Liver (tissue), 9 donors: ENCODE measurements around the gene UTF1. TPM values are rescaled to one million over a fixed set of nuclear protein-coding genes. Genes with fewer than 3 reads are reported as not detected.

ENCODE experiments used
- DNase-seq: peaks from one replicate; pipeline ENCODE4 v3.0.0-alpha.2; 2017; ENCODE audit warnings: low spot score
- H3K27ac ChIP-seq, 2 donors: one replicate each; pipeline ENCODE4 v1.7.0; 2013; ENCODE audit warnings: inconsistent platforms in 2 of 2, low read length in 2 of 2, control low read depth in 1 of 2, low read depth in 1 of 2, mild to moderate bottlenecking in 1 of 2
- H3K27me3 ChIP-seq, 4 donors: one replicate each; pipeline versions ENCODE4 v1.6.1 to v1.7.0; 2013; ENCODE audit warnings: low read length in 3 of 4, inconsistent platforms in 1 of 4, mild to moderate bottlenecking in 1 of 4, moderate library complexity in 1 of 4; ENCODE audit not compliant: control insufficient read depth in 4 of 4, insufficient read depth in 4 of 4
- H3K36me3 ChIP-seq, 4 donors: one replicate each; pipeline versions ENCODE4 v1.6.1 to v1.7.0; 2013; ENCODE audit warnings: low read length in 3 of 4, mild to moderate bottlenecking in 3 of 4, low read depth in 1 of 4, moderate library complexity in 1 of 4; ENCODE audit not compliant: control insufficient read depth in 4 of 4, insufficient read depth in 3 of 4
- H3K4me1 ChIP-seq, 4 donors: one replicate each; pipeline versions ENCODE4 v1.6.1 to v1.7.0; 2013; ENCODE audit warnings: low read length in 3 of 4, mild to moderate bottlenecking in 3 of 4, moderate library complexity in 1 of 4; ENCODE audit not compliant: control insufficient read depth in 4 of 4, insufficient read depth in 4 of 4
- H3K4me3 ChIP-seq, 3 donors: one replicate each; pipeline versions ENCODE4 v1.6.1 to v1.7.0; 2013; ENCODE audit warnings: low read length in 3 of 3, control low read depth in 1 of 3, low read depth in 1 of 3, mild to moderate bottlenecking in 1 of 3
- H3K9ac ChIP-seq, 2 donors: one replicate each; pipeline ENCODE4 v1.7.0; 2013; ENCODE audit warnings: low read length in 2 of 2, mild to moderate bottlenecking in 2 of 2, moderate library complexity in 2 of 2, control low read depth in 1 of 2, low read depth in 1 of 2
- H3K9me3 ChIP-seq, 4 donors: one replicate each; pipeline versions ENCODE4 v1.6.1 to v1.7.0; 2013; ENCODE audit warnings: low read length in 3 of 4; ENCODE audit not compliant: control insufficient read depth in 4 of 4
- ATF3 ChIP-seq: IDR thresholded peaks from 2 replicates; pipeline ENCODE4 v1.6.1; 2016; ENCODE audit warnings: antibody characterized with exemption
- CTCF ChIP-seq: fragments of 150-350 bp; IDR thresholded peaks from 2 replicates; pipeline ENCODE4 v1.5.1; 2017; ENCODE audit warnings: improper control_type of control experiment, low read depth, low read length; ENCODE audit not compliant: missing input control
- EGR1 ChIP-seq, 2 donors: IDR thresholded peaks; 2 replicates each; pipeline ENCODE4 v1.6.1; 2016 to 2018; ENCODE audit warnings: antibody characterized with exemption in 2 of 2, low read depth in 2 of 2
- FOXA1 ChIP-seq: IDR thresholded peaks from 2 replicates; pipeline ENCODE4 v1.6.1; 2016; ENCODE audit warnings: antibody characterized with exemption
- FOXA2 ChIP-seq: IDR thresholded peaks from 2 replicates; pipeline ENCODE4 v1.6.1; 2016; ENCODE audit warnings: antibody characterized with exemption
- GABPA ChIP-seq, 2 donors: IDR thresholded peaks in 1 of 2; conservative IDR thresholded peaks in 1 of 2; 2 replicates each; pipeline ENCODE4 v1.6.1; 2016; ENCODE audit warnings: antibody characterized with exemption in 2 of 2, mild to moderate bottlenecking in 1 of 2, moderate library complexity in 1 of 2
- HNF4A ChIP-seq, 2 donors: conservative IDR thresholded peaks; 2 replicates each; pipeline ENCODE4 v1.6.1; 2016; ENCODE audit warnings: antibody characterized with exemption in 2 of 2, mild to moderate bottlenecking in 2 of 2
- HNF4G ChIP-seq: IDR thresholded peaks from 2 replicates; pipeline ENCODE4 v1.6.1; 2016; ENCODE audit warnings: antibody characterized with exemption
- JUND ChIP-seq, 2 donors: IDR thresholded peaks; 2 replicates each; pipeline ENCODE4 v1.6.1; 2016; ENCODE audit warnings: antibody characterized with exemption in 2 of 2
- MAX ChIP-seq: IDR thresholded peaks from 2 replicates; pipeline ENCODE4 v1.6.1; 2016; ENCODE audit warnings: antibody characterized with exemption
- NR2F2 ChIP-seq: IDR thresholded peaks from 2 replicates; pipeline ENCODE4 v1.6.1; 2016; ENCODE audit warnings: antibody characterized with exemption
- RAD21 ChIP-seq, 2 donors: IDR thresholded peaks; 2 replicates each; pipeline ENCODE4 v1.6.1; 2016; ENCODE audit warnings: antibody characterized with exemption in 2 of 2, mild to moderate bottlenecking in 2 of 2
- REST ChIP-seq: IDR thresholded peaks from 2 replicates; pipeline ENCODE4 v1.6.1; 2016; ENCODE audit warnings: antibody characterized with exemption, mild to moderate bottlenecking
- RXRA ChIP-seq, 2 donors: IDR thresholded peaks; 2 replicates each; pipeline ENCODE4 v1.6.1; 2017 to 2018; ENCODE audit warnings: antibody characterized with exemption in 2 of 2, mild to moderate bottlenecking in 1 of 2
- SP1 ChIP-seq: IDR thresholded peaks from 2 replicates; pipeline ENCODE4 v1.6.1; 2018; ENCODE audit warnings: antibody characterized with exemption, mild to moderate bottlenecking
- TAF1 ChIP-seq: conservative IDR thresholded peaks from 2 replicates; pipeline ENCODE4 v1.6.1; 2016; ENCODE audit warnings: antibody characterized with exemption, mild to moderate bottlenecking
- YY1 ChIP-seq: IDR thresholded peaks from 2 replicates; pipeline ENCODE4 v1.6.1; 2016; ENCODE audit warnings: antibody characterized with exemption, mild to moderate bottlenecking
- ZBTB33 ChIP-seq: IDR thresholded peaks from 2 replicates; pipeline ENCODE4 v1.6.1; 2016; ENCODE audit warnings: antibody characterized with exemption
- WGBS: extraction: QIAGEN DNeasy Blood & Tissue Kit; methylation state at CpG from one replicate; pipeline ENCODE4 v1.1.7; 2013; 5-methylcytosine and 5-hydroxymethylcytosine counted together
- polyA plus RNA-seq, 2 donors: library from polyadenylated mRNA; stranded (reverse) in 1 of 2; unstranded in 1 of 2; fragments of 200-250 nt in 1 of 2; fragments of >200 nt in 1 of 2; fragmentation: Nextera tagmentation in 1 of 2; extraction: Ambion mirVana in 1 of 2; gene quantifications; one replicate each; pipeline versions ENCODE4 v1.2.1 to v1.2.3, GENCODE V29; 2013 to 2015
- total RNA-seq, 2 donors: library from RNA; depleted of rRNA; stranded (reverse); fragments of >200 nt; gene quantifications; one replicate each; pipeline ENCODE4 v1.2.3, GENCODE V29; 2014
- donor health status: healthy.
- donor health status: healthy.
- donor health status: healthy.
- donor health status: healthy.
- donor health status: healthy.

UTF1 gene
- total and polyA plus RNA-seq, 4 donors = not detected

- no peak for DNase-seq
- Histone ChIP-seq H3K27me3 (no peaks in the 10 kb centered on the region), H3K4me3 (no peak overlapping the region), H3K9ac (no peak overlapping the region), H3K4me1 (peaks cover 0 to 2% (median 0%) of the 10 kb centered on the region in 4 donors), H3K36me3 (peaks cover 7 to 28% (median 12%) of the 10 kb centered on the region in 4 donors), H3K9me3 (no peaks in the 10 kb centered on the region), H3K27ac (no peak overlapping the region)
- TF ChIP-seq NR2F2 (no peak), RXRA (IDR thresholded peaks at IDR 0.05) (no peak), FOXA1 (no peak), GABPA (IDR thresholded peaks at IDR 0.05 in 1 of 2, conservative IDR thresholded peaks at IDR 0.05 in 1 of 2) (no peak), MAX (no peak), FOXA2 (no peak), ATF3 (no peak), EGR1 (IDR thresholded peaks at IDR 0.05; ENCODE audit: low read depth in 2 of 2) (no peak), ZBTB33 (no peak), SP1 (no peak), RAD21 (IDR thresholded peaks at IDR 0.05) (no peak), YY1 (no peak), REST (no peak), CTCF (no peak), TAF1 (no peak), JUND (IDR thresholded peaks at IDR 0.05) (no peak), HNF4A (conservative IDR thresholded peaks at IDR 0.05) (no peak), HNF4G (no peak)
- 91% methylated on average over 14 of the region's 14 CpGs for WGBS
Observed at GRCh38 chr10:133267293-133267692, 37.3 kb downstream of the UTF1 start.

- no peaks in the 10 kb centered on the region for H3K9me3 ChIP-seq
- no peak overlapping the region for H3K27ac ChIP-seq
- peaks cover 7 to 28% (median 12%) of the 10 kb centered on the region in 4 donors for H3K36me3 ChIP-seq
- no peaks in the 10 kb centered on the region for H3K27me3 ChIP-seq
- no peak overlapping the region for H3K9ac ChIP-seq
- no peak overlapping the region for H3K4me3 ChIP-seq
- no peak for DNase-seq
- no peaks in the 10 kb centered on the region for H3K4me1 ChIP-seq
- no peak for TF ChIP-seq GABPA (IDR thresholded peaks at IDR 0.05 in 1 of 2, conservative IDR thresholded peaks at IDR 0.05 in 1 of 2)
- no peak for TF ChIP-seq NR2F2
- no peak for TF ChIP-seq RAD21 (IDR thresholded peaks at IDR 0.05)
- TF ChIP-seq RXRA (IDR thresholded peaks at IDR 0.05) = no peak
- TF ChIP-seq ZBTB33 = no peak
- TF ChIP-seq ATF3 = no peak
- 97% methylated on average over 22 of the region's 22 CpGs for whole genome bisulfite sequencing
Observed at GRCh38 chr10:133267829-133268228, 37.8 kb downstream of the UTF1 start.
